IPS DF 4.7 (cell line): Measurements from ENCODE around the gene DENND4B.

Source experiments
- DNase-seq: peaks from one replicate; pipeline ENCODE4 v3.0.0-alpha.2; 2013; ENCODE audit warnings: low spot score; ENCODE audit errors: extremely low read depth

DENND4B gene

GRCh38 chr1:153951183-153951582 is 4.7 kb upstream of the DENND4B start:
- no peak for DNase-seq

GRCh38 chr1:153945795-153946621 is 510 bp downstream of the DENND4B start:
- DNase-seq = no peak

GRCh38 chr1:153945131-153945794 is 1.3 kb downstream of the DENND4B start:
- no peak for DNase-seq

- no peak for DNase-seq
These were observed 1.7 kb downstream of the DENND4B start for GRCh38 chr1:153944827-153945117.

GRCh38 chr1:153944005-153944826 is 2.3 kb downstream of the DENND4B start:
- DNase-seq = no peak

- no peak for DNase-seq
These were observed 3.6 kb downstream of the DENND4B start for GRCh38 chr1:153942766-153943549.

GRCh38 chr1:153941826-153942725 is 4.4 kb downstream of the DENND4B start:
- DNase-seq = no peak

GRCh38 chr1:153940756-153941155 is 5.8 kb downstream of the DENND4B start:
- no peak for DNase-seq

GRCh38 chr1:153939476-153939875 is 7.0 kb downstream of the DENND4B start:
- no peak for DNase-seq

GRCh38 chr1:153938996-153939395 is 7.5 kb downstream of the DENND4B start:
- no peak for DNase-seq

- no peak for DNase-seq
These were observed 9.2 kb downstream of the DENND4B start for GRCh38 chr1:153937331-153937730.

GRCh38 chr1:153936011-153936802 is 10.3 kb downstream of the DENND4B start:
- DNase-seq = no peak

GRCh38 chr1:153934746-153935145 is 11.8 kb downstream of the DENND4B start:
- DNase-seq = no peak

- no peak for DNase-seq
These were observed 12.6 kb downstream of the DENND4B start for GRCh38 chr1:153933955-153934354.

GRCh38 chr1:153933430-153933829 is 13.1 kb downstream of the DENND4B start:
- DNase-seq = no peak

- no peak for DNase-seq
These were observed 14.1 kb downstream of the DENND4B start for GRCh38 chr1:153932156-153933131.

- DNase-seq = no peak
These were observed 16.3 kb downstream of the DENND4B start for GRCh38 chr1:153929981-153930948.
